H9 (cell line): ENCODE results near the gene THSD7B. TPM values are rescaled to one million over a fixed set of nuclear protein-coding genes. Genes with fewer than 3 reads are reported as not detected.

Experiments used
- DNase-seq: peaks from one replicate; pipeline ENCODE4 v3.0.0-alpha.2; 2017
- H2AFZ ChIP-seq: one replicate; pipeline ENCODE4 v1.6.1; 2013; ENCODE audit warnings: mild to moderate bottlenecking, low read length, control low read depth, moderate library complexity
- H2AK5ac ChIP-seq: 2 replicates; pipeline ENCODE4 v1.6.1; 2013; ENCODE audit warnings: low read length, control low read depth, mixed read lengths; ENCODE audit not compliant: insufficient read length
- H2BK120ac ChIP-seq: one replicate; pipeline ENCODE4 v1.6.1; 2013; ENCODE audit warnings: low read depth, mild to moderate bottlenecking, low read length, control low read depth, inconsistent platforms; ENCODE audit not compliant: poor library complexity, severe bottlenecking
- H2BK12ac ChIP-seq: 2 replicates; pipeline ENCODE4 v1.6.1; 2013; ENCODE audit warnings: low read length, control low read depth, mixed read lengths, low read depth; ENCODE audit not compliant: insufficient read length
- H2BK15ac ChIP-seq: 2 replicates; pipeline ENCODE4 v1.6.1; 2013; ENCODE audit warnings: low read depth, low read length, control low read depth
- H2BK20ac ChIP-seq: one replicate; pipeline ENCODE4 v1.6.1; 2013; ENCODE audit warnings: low read depth, mild to moderate bottlenecking, low read length, control low read depth, inconsistent platforms; ENCODE audit not compliant: poor library complexity, severe bottlenecking
- H2BK5ac ChIP-seq: 2 replicates; pipeline ENCODE4 v1.6.1; 2013; ENCODE audit warnings: low read length, control low read depth, mixed read lengths; ENCODE audit not compliant: insufficient read length
- H3K14ac ChIP-seq: 2 replicates; pipeline ENCODE4 v1.6.1; 2013; ENCODE audit warnings: low read length, control low read depth; ENCODE audit not compliant: insufficient read depth
- H3K18ac ChIP-seq: 2 replicates; pipeline ENCODE4 v1.6.1; 2013; ENCODE audit warnings: low read depth, mild to moderate bottlenecking, mixed read lengths, low read length, control low read depth; ENCODE audit not compliant: insufficient read length
- H3K23ac ChIP-seq: 2 replicates; pipeline ENCODE4 v1.6.1; 2013; ENCODE audit warnings: low read length, control low read depth, mixed read lengths, low read depth; ENCODE audit not compliant: insufficient read length
- H3K23me2 ChIP-seq: 2 replicates; pipeline ENCODE4 v1.6.1; 2013; ENCODE audit warnings: low read depth, mild to moderate bottlenecking, mixed read lengths, low read length, control low read depth; ENCODE audit not compliant: insufficient read length, poor library complexity, severe bottlenecking
- H3K27ac ChIP-seq: 2 replicates; pipeline ENCODE4 v1.5.1; 2013; ENCODE audit warnings: low read length, control low read depth, mixed read lengths, low read depth; ENCODE audit not compliant: insufficient read length
- H3K27me3 ChIP-seq: 2 replicates; pipeline ENCODE4 v1.6.1; 2013; ENCODE audit warnings: low read length, control low read depth, inconsistent platforms; ENCODE audit not compliant: insufficient read depth
- H3K4ac ChIP-seq: 2 replicates; pipeline ENCODE4 v1.6.1; 2013; ENCODE audit warnings: low read depth, mild to moderate bottlenecking, control low read depth, inconsistent platforms, low read length, moderate library complexity
- H3K4me1 ChIP-seq: 2 replicates; pipeline ENCODE4 v1.6.1; 2013; ENCODE audit warnings: low read length, control low read depth, inconsistent platforms; ENCODE audit not compliant: insufficient read depth
- H3K4me2 ChIP-seq: 2 replicates; pipeline ENCODE4 v1.6.1; 2013; ENCODE audit warnings: low read length, control low read depth, mixed read lengths; ENCODE audit not compliant: insufficient read length, insufficient read depth
- H3K56ac ChIP-seq: 2 replicates; pipeline ENCODE4 v1.6.1; 2013; ENCODE audit warnings: low read depth, mild to moderate bottlenecking, mixed read lengths, low read length, control low read depth; ENCODE audit not compliant: insufficient read length
- H3K79me1 ChIP-seq: 2 replicates; pipeline ENCODE4 v1.6.1; 2013; ENCODE audit warnings: low read depth, mild to moderate bottlenecking, moderate library complexity, low read length, control low read depth, inconsistent platforms; ENCODE audit not compliant: insufficient read depth, poor library complexity, severe bottlenecking
- H3K79me2 ChIP-seq: 2 replicates; pipeline ENCODE4 v1.6.1; 2013; ENCODE audit warnings: low read length, control low read depth, inconsistent platforms; ENCODE audit not compliant: insufficient read depth
- H3K9ac ChIP-seq: 2 replicates; pipeline ENCODE4 v1.6.1; 2013; ENCODE audit warnings: low read length, control low read depth, mixed read lengths; ENCODE audit not compliant: insufficient read length; ENCODE audit errors: extremely low read depth
- H3K9me3 ChIP-seq: one replicate; pipeline ENCODE4 v1.6.1; 2013; ENCODE audit warnings: low read depth, low read length, inconsistent platforms; ENCODE audit not compliant: control insufficient read depth
- H3T11ph ChIP-seq: one replicate; pipeline ENCODE4 v1.6.1; 2013; ENCODE audit warnings: mild to moderate bottlenecking, low read length, control low read depth, inconsistent platforms
- H4K20me1 ChIP-seq: one replicate; pipeline ENCODE4 v1.6.1; 2013; ENCODE audit not compliant: control insufficient read depth, insufficient read length, insufficient read depth
- H4K5ac ChIP-seq: 2 replicates; pipeline ENCODE4 v1.6.1; 2013; ENCODE audit warnings: low read depth, mild to moderate bottlenecking, mixed read lengths, low read length, control low read depth; ENCODE audit not compliant: insufficient read length
- H4K8ac ChIP-seq: replicated peaks from 2 replicates; pipeline ENCODE4 v1.6.1; 2013; ENCODE audit warnings: low read length, control low read depth, mixed read lengths, low read depth; ENCODE audit not compliant: insufficient read length
- H4K91ac ChIP-seq: 2 replicates; pipeline ENCODE4 v1.6.1; 2013; ENCODE audit warnings: low read depth, mild to moderate bottlenecking, moderate library complexity, mixed read lengths, low read length, control low read depth; ENCODE audit not compliant: insufficient read length
- H3K27ac Mint-ChIP-seq, 3 experiments: 2 replicates in 2 of 3; 3 replicates in 1 of 3; pipeline ENCODE4 v1.8.0; 2020 to 2021; ENCODE audit warnings: mixed read lengths in 3 of 3, mild to moderate bottlenecking in 1 of 3, moderate library complexity in 1 of 3
- H3K27me3 Mint-ChIP-seq: 2 replicates; pipeline ENCODE4 v1.8.0; 2021; ENCODE audit warnings: low read depth, mild to moderate bottlenecking, moderate library complexity, mixed read lengths
- H3K36me3 Mint-ChIP-seq, 3 experiments: 2 replicates in 2 of 3; 3 replicates in 1 of 3; pipeline ENCODE4 v1.8.0; 2020 to 2021; ENCODE audit warnings: low read depth in 3 of 3, mixed read lengths in 3 of 3; ENCODE audit not compliant: insufficient read depth in 1 of 3
- H3K4me1 Mint-ChIP-seq, 2 experiments: 2 replicates each; pipeline ENCODE4 v1.8.0; 2020; ENCODE audit warnings: mixed read lengths in 2 of 2
- H3K4me3 Mint-ChIP-seq, 2 experiments: 2 replicates in 1 of 2; 3 replicates in 1 of 2; pipeline ENCODE4 v1.8.0; 2020 to 2021; ENCODE audit warnings: mild to moderate bottlenecking in 2 of 2, mixed read lengths in 2 of 2, moderate library complexity in 1 of 2
- H3K9me3 Mint-ChIP-seq, 2 experiments: 2 replicates in 1 of 2; 3 replicates in 1 of 2; pipeline ENCODE4 v1.8.0; 2020; ENCODE audit warnings: mild to moderate bottlenecking in 2 of 2, mixed read lengths in 2 of 2, moderate library complexity in 1 of 2
- total RNA-seq: library from RNA; stranded (reverse); gene quantifications from 2 replicates; pipeline ENCODE4 v1.2.1, GENCODE V29; 2021
- TF ChIP-seq, protein P1 (sequence below): fragments of 200-600 bp; sonication (generic); conservative IDR thresholded peaks from 3 replicates; pipeline ENCODE4 v1.8.0; 2021; ENCODE audit warnings: antibody characterized with exemption, mild to moderate bottlenecking

Gene THSD7B
- total RNA-seq, 1 experiment from 2014 or later = 0.85 TPM

GRCh38 chr2:136798766-136799165, 33.4 kb downstream of the THSD7B start:
- TF ChIP-seq, protein P1, sequence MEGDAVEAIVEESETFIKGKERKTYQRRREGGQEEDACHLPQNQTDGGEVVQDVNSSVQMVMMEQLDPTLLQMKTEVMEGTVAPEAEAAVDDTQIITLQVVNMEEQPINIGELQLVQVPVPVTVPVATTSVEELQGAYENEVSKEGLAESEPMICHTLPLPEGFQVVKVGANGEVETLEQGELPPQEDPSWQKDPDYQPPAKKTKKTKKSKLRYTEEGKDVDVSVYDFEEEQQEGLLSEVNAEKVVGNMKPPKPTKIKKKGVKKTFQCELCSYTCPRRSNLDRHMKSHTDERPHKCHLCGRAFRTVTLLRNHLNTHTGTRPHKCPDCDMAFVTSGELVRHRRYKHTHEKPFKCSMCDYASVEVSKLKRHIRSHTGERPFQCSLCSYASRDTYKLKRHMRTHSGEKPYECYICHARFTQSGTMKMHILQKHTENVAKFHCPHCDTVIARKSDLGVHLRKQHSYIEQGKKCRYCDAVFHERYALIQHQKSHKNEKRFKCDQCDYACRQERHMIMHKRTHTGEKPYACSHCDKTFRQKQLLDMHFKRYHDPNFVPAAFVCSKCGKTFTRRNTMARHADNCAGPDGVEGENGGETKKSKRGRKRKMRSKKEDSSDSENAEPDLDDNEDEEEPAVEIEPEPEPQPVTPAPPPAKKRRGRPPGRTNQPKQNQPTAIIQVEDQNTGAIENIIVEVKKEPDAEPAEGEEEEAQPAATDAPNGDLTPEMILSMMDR = no peak
- no peak overlapping the region for H3K27ac ChIP-seq
- no peak overlapping the region for H3K4me3 Mint-ChIP-seq

More at GRCh38 chr2:136798766-136799165, 33.4 kb downstream of the THSD7B start:
- no peak overlapping the region for H3K23ac ChIP-seq
- H3K79me1 ChIP-seq = no peaks in the 10 kb centered on the region
- no peak overlapping the region for H2AFZ ChIP-seq
- H2BK5ac ChIP-seq = no peak overlapping the region
- no peaks in the 10 kb centered on the region for H3K79me2 ChIP-seq
- H4K20me1 ChIP-seq = no peaks in the 10 kb centered on the region
- no peaks in the 10 kb centered on the region for H3K9me3 ChIP-seq
- no peak overlapping the region for H4K91ac ChIP-seq
- no peaks in the 10 kb centered on the region for H3K27me3 ChIP-seq
- H3K4ac ChIP-seq = no peak overlapping the region
- DNase-seq = no peak
- no peak overlapping the region for H2BK15ac ChIP-seq
- no peak overlapping the region for H3K56ac ChIP-seq
- H3K14ac ChIP-seq = no peak overlapping the region
- H3K4me1 ChIP-seq = no peaks in the 10 kb centered on the region
- no peak overlapping the region for H2BK12ac ChIP-seq
- H3K4me2 ChIP-seq = no peak overlapping the region
- no peaks in the 10 kb centered on the region for H3K9me3 Mint-ChIP-seq
- H2BK20ac ChIP-seq = no peak overlapping the region
- H3T11ph ChIP-seq = no peak overlapping the region
- H3K18ac ChIP-seq = no peak overlapping the region
- no peaks in the 10 kb centered on the region for H3K23me2 ChIP-seq
- no peak overlapping the region for H4K8ac ChIP-seq
- no peaks in the 10 kb centered on the region for H3K27me3 Mint-ChIP-seq
- no peak overlapping the region for H4K5ac ChIP-seq
- H3K27ac Mint-ChIP-seq = no peak overlapping the region
- no peaks in the 10 kb centered on the region for H3K36me3 Mint-ChIP-seq
- no peak overlapping the region for H2AK5ac ChIP-seq
- no peak overlapping the region for H3K9ac ChIP-seq
- no peak overlapping the region for H2BK120ac ChIP-seq
- H3K4me1 Mint-ChIP-seq = peaks cover 0 to 6% of the 10 kb centered on the region in 2 experiments; a peak in 1 of 4 replicates
